Measurements from ENCODE around the gene OPRM1.

DNA sequence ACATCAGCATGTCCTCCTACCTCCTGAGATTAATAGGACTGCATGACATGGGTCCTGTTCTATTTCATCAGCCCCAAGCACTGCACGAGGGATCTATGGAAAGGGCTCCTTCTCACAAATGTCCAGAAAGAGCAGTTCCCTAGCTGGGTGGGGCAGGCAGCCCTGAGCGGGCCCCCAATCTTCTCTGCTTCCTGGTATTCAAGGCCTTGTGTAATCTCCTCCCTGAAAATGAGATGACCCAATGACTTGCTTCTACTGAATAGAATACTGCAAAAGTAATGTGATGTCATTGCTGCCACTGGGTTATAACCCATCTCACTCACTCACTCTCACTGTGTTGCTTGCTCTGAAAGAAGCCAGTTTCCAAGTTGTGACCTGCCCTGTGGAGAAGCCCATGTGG lies 126.4 kb downstream of the OPRM1 start:
- TF ChIP-seq POLR2AphosphoS5 (IDR thresholded peaks at IDR 0.05; ENCODE audit: low read depth, low read length), result no peak
- TF ChIP-seq, protein P1, sequence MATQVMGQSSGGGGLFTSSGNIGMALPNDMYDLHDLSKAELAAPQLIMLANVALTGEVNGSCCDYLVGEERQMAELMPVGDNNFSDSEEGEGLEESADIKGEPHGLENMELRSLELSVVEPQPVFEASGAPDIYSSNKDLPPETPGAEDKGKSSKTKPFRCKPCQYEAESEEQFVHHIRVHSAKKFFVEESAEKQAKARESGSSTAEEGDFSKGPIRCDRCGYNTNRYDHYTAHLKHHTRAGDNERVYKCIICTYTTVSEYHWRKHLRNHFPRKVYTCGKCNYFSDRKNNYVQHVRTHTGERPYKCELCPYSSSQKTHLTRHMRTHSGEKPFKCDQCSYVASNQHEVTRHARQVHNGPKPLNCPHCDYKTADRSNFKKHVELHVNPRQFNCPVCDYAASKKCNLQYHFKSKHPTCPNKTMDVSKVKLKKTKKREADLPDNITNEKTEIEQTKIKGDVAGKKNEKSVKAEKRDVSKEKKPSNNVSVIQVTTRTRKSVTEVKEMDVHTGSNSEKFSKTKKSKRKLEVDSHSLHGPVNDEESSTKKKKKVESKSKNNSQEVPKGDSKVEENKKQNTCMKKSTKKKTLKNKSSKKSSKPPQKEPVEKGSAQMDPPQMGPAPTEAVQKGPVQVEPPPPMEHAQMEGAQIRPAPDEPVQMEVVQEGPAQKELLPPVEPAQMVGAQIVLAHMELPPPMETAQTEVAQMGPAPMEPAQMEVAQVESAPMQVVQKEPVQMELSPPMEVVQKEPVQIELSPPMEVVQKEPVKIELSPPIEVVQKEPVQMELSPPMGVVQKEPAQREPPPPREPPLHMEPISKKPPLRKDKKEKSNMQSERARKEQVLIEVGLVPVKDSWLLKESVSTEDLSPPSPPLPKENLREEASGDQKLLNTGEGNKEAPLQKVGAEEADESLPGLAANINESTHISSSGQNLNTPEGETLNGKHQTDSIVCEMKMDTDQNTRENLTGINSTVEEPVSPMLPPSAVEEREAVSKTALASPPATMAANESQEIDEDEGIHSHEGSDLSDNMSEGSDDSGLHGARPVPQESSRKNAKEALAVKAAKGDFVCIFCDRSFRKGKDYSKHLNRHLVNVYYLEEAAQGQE (IDR thresholded peaks at IDR 0.05; ENCODE audit: insufficient read depth in 1 of 2, low read depth in 2 of 2, low read length in 2 of 2), result no peak
- no peak for TF ChIP-seq SIN3A (IDR thresholded peaks at IDR 0.05; ENCODE audit: borderline replicate concordance, insufficient read depth, low read length)
- no peak for TF ChIP-seq TAF1 (IDR thresholded peaks at IDR 0.05; ENCODE audit: borderline replicate concordance, insufficient read depth, low read length)
- no peak for TF ChIP-seq FOXP2 (optimal IDR thresholded peaks at IDR 0.05; ENCODE audit: borderline replicate concordance, extremely low read depth, extremely low read length, insufficient read depth)
